Hepatocyte (in vitro differentiated cells): ENCODE data around the gene AXIN1.

Experiments
- CTCF ChIP-seq: fragments of 200-600 bp; sonication (generic); IDR thresholded peaks from 2 replicates; pipeline ENCODE4 v1.5.1; 2016; ENCODE audit warnings: antibody characterized with exemption, mild to moderate bottlenecking; ENCODE audit not compliant: poor library complexity
- EZH2 ChIP-seq: fragments of 200-600 bp; sonication (generic); IDR thresholded peaks from 2 replicates; pipeline ENCODE4 v1.6.1; 2016; ENCODE audit warnings: antibody characterized with exemption, mild to moderate bottlenecking, borderline replicate concordance
- EZH2phosphoT487 ChIP-seq: fragments of 200-600 bp; sonication (generic); IDR thresholded peaks from one replicate; pipeline ENCODE4 v1.6.1; 2018; ENCODE audit warnings: antibody characterized with exemption, mild to moderate bottlenecking, low read depth, moderate library complexity; ENCODE audit not compliant: unreplicated experiment, severe bottlenecking

- no peak for TF ChIP-seq CTCF
- TF ChIP-seq EZH2: no peak
- TF ChIP-seq EZH2phosphoT487: no peak
Observed at GRCh38 chr16:252366-253337, 99.9 kb downstream of the AXIN1 start.
